Kasumi-1 (cell line): Measurements from ENCODE around the gene WASHC4.
"Not testable (repeated sequence)": the region's sequence is repeated elsewhere in the genome, so short reads cannot be mapped to it uniquely, and the experiment has no call there.

Experiments
- DNase-seq, 2 experiments: peaks; one replicate each; lab custom pipeline; 2025; lab: John Stamatoyannopoulos, UW

WASHC4 gene

DNA sequence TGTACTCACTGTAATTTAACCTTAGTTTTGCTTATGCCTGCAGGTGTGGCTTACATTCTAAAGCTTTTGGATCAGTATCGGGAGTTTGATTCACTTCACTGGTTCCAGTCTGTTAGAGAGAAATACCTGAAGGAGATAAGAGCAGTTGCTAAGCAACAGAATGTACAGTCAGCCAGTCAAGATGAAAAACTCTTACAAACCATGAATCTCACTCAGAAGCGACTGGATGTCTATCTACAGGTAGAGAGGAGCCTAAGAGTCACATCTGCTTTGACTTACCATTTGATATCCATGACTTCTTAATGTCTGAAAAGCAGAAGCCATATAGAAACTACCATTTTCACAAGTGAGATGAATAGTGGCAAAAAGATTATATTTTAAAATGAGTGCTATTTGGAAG, 56.5 kb downstream of the WASHC4 start:
- DNase-seq: no peak

- no peak for DNase-seq
Observed at GRCh38 chr12:105166736-105167135, 59.2 kb downstream of the WASHC4 start.

DNA sequence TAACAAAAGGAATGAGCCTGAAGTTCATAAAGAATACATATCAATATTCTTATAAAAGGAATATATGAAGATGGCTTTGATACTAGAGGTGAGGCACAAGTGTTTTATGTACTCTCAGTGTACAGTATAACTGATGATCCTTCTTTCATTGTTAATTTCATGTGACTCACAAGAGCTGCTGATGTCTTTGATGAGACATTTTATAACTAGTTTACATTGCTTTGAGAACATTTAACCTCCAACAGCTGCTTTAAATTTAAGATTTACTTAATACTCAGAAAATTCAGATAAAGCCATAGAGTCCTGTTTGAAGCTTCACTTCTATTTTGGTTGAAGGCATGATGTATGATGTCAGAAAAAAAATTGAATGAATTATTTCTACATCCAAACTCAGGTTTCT, 59.8 kb downstream of the WASHC4 start:
- DNase-seq: no peak

GRCh38 chr12:105168006-105168405, 60.5 kb downstream of the WASHC4 start:
- no peak for DNase-seq

- no peak for DNase-seq
Observed at GRCh38 chr12:105170139-105170538, 62.6 kb downstream of the WASHC4 start.

DNA sequence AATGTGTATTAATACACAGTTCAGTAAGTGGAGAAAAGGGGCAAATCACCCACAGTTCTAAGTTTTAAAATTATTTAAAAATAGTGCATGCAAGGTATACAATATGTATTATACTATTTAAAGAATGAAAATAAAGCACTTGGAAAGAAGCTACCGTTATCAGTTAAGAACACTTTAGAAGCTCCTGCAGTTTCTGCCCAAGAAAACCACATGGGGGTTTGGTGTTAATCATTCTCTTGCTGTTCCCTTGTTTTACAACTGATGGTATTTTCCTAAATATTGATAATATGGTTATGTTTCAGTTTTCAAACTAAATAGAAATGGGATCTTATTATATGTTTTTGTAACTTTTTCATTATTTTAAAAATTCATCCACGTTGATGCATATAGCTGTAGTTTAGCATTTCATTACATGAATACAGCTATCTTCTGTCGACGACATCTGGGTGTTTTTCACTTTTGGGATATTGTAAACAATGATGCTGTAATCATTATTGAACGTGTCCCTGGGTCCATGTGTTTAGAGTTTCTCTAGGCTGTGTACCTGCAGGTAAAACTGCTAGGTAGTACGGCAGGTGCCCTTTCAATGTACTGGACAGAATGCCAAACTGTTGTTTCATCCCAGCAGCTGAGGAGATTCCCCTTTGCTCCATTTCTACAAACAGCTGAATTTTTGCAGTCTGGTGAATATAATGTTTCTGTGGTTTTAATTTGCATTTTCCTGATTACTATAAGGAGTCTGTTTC, 64.3 kb downstream of the WASHC4 start:
- DNase-seq: no peak

- DNase-seq: no peak
Observed at GRCh38 chr12:105175397-105175990, 68.0 kb downstream of the WASHC4 start.

DNA sequence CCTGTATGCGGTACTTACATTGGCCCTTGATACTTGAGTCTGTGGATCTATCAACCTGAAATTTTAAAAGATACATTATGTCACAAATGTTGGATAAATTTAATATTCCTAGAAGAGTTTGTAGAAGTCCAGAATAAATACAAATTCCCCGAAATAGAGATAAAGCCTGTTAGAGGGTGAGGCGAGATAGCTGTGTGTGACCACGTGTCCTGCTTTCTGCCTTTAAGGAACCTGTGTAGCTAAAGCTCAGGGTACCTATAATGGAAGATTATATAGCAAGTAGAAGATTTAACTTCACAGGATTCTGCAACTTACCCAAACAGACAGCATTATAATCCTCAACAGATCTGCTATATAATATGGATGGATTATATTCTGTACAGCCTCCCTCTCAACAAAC, 69.7 kb downstream of the WASHC4 start:
- DNase-seq: no peak

- not testable (repeated sequence) for DNase-seq
Observed at GRCh38 chr12:105179114-105179513, 71.6 kb downstream of the WASHC4 start.

DNA sequence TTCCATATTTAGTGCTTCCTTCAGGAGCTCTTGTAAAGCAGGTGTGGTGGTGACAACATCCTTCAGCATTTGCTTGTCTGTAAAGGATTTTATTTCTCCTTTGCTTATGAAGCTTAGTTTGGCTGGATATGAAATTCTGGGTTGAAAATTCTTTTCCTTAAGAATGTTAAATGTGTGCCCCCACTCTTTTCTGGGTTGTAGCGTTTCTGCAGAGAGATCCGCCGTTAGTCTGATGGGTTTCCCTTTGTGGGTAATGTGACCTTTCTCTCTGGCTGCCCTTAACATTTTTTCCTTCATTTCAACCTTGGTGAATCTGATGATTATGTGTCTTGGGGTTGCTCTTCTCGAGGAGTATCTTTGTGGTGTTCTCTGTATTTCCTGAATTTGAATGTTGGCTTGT, 75.9 kb downstream of the WASHC4 start:
- DNase-seq: not testable (repeated sequence)

DNA sequence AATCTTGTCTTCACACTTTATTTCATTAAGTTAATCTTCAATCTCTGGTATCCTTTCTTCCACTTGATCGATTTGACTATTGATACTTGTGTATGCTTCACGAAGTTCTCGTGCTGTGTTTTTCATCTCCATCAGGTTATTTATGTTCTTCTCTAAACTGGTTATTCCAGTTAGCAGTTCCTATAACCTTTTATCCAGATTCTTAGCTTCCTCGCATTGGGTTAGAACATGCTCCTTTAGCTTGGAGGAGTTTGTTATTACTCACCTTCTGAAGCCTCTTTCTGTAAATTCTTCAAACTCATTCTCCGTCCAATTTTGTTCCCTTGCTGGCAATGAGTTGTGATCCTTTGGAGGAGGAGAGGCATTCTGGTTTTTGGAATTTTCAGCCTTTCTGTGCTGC, 76.4 kb downstream of the WASHC4 start:
- DNase-seq: not testable (repeated sequence)

- no peak for DNase-seq
Observed at GRCh38 chr12:105189293-105189692, 81.8 kb downstream of the WASHC4 start.

GRCh38 chr12:105190530-105190929, 83.0 kb downstream of the WASHC4 start:
- DNase-seq: no peak

DNA sequence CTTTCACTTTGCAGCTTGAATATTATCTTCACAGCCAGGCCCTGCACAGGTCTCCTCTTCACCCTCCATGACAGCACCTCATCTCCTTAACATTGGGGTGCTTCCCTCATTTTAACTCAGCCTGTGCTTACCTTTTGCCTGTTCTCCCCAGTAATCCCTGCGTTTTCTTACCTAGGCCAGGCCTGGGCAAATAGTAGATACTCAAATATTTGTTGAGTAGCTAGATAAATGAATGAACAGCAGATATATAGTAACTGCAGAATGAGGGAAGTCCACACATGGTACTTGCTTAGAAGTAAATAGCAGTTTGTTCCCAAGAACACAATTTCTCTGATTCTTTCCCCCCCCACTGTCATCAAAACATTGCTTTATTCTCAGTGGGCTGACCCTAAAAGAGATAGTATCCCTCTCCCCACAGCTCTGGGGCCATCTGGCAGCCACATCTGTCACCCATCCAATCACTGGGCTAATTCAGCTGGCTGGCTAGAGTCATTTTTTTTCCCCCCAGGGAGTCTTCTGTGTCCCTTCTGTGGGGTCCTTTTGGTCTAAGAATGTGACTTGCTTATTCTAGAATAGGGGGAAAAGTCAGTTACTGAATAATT, 85.2 kb downstream of the WASHC4 start:
- no peak for DNase-seq

DNA sequence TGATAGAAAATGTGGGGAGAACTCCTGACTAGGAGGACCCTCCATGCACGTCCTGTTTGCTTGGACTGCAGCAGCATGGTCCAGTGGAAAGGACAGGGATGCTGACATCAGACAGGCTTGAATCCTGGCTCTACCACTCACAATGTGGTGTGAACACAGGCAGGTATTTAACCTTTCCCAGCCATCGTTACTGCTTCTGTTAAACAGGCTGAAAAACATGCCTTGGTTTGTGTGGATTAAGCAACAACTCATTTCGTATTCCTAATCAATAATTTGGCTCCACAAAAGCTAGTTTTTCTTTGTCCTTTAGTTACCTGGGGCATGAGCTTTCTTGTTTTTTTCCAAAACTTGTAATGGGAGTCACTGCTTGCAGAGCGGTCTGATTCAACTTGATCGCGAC, 87.4 kb downstream of the WASHC4 start:
- no peak for DNase-seq

DNA sequence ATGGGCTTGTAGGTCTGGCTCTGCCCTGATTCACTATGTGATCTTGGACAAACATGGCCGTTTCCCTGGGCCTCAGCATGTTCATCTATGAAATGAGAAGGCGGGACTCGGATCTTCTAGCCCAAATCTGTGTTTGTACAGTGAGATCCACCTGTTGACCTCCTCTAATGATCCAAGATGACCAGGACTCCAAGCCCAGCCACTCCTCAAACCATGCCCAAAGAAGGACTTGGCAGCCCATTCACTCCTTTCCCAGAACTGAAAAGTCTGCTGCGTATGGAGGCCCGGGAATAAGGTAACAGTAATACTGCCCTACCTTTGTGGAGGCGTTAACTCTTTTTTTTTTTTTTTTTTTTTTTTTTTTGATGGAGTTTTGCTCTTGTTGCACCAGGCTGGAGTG, 88.6 kb downstream of the WASHC4 start:
- DNase-seq: no peak

GRCh38 chr12:105198961-105199360, 91.4 kb downstream of the WASHC4 start:
- peak; percentile 17 to 23 for DNase-seq

DNA sequence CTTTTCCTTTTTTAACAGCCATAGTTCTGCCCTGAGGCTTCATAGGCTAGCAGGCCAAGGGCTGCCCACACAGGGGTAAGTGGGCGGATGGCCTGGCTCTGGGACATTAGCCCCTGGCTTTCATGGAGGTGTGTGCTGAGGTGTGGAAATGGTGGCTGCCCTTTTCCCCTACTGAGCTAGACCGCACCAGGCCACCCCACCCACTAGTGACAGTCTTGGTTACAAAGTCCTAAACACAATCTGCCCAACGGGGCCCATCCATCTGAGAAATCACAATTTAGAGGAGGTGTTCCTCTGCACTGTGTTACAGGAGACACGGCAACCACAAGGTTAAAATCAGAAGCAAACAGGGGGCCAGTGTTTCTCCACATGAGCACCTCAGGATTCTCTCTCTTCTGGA, 92.9 kb downstream of the WASHC4 start:
- no peak for DNase-seq

- DNase-seq: no peak
Observed at GRCh38 chr12:105201299-105201698, 93.8 kb downstream of the WASHC4 start.

- DNase-seq: no peak
Observed at GRCh38 chr12:105202202-105202601, 94.7 kb downstream of the WASHC4 start.

DNA sequence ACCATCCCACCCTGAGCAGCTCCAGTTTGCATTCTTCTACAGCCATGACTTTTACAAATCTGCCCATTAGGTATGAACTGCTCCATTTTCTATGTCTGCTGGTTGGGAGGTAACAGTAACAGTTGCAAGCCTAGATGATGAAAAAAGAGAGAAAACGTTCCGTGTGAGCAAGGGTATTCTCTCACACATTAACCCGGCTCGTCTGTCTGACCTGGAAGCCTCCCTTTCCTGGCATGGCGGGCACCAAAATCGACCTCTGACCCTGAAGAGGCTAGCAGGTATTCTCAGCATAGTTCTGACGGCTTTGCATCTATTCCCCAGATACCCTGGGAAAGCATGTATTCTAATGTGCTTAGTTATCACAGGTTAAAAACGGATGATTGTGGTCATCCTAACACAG, 96.6 kb downstream of the WASHC4 start:
- DNase-seq: no peak

GRCh38 chr12:105204916-105205315, 97.4 kb downstream of the WASHC4 start:
- DNase-seq: no peak

DNA sequence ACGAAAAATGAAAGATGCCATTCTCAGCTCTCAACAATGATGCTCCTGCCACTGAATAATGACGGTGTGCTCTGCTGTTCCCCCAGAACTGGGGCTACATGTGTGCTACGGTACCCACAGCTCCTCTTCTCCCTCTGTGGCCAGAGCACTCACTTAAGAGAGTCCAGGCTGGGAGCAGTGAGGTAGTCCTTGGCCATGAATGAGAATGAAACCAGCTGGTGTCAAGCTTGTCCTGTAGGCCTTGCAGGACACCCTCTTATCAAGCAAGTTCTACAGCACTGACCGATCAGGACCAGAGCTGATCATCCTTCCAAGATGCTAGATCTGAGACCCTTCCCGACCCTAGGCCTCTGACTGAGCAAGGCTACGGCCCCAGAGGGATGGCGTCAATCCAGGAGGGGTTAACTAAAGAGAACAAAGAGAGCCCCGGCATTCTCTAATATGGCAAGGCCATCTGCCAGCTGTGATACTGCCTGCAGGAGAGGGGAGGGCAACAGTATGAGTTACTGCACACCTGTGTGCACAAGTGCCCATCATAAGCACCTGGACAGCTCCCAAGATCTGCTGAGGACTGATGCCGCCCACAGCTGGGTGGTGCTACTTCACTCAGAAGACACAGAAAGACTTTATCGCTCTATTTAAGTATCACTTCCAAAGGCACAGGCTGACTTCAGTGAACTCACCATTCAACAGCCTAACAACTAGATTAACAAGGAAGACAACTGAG, 98.0 kb downstream of the WASHC4 start:
- no peak for DNase-seq
